GM12878 (cell line): Measurements from ENCODE around the gene ZNF791. TPM values are rescaled to one million over a fixed set of nuclear protein-coding genes. Genes with fewer than 3 reads are reported as not detected.

Experiments used
- ATAC-seq: fragments of 200-7000 bp; cut with Tn5 transposase; 3 replicates; pipeline ENCODE4 v1.9.1; 2020; ENCODE audit warnings: mild to moderate bottlenecking, moderate library complexity
- BruUV-seq: library from RNA; stranded (reverse); fragments of 400-500 nt; replicated peaks from 2 replicates; lab custom pipeline; 2021; lab: Mats Ljungman, UMichigan
- CTCF ChIA-PET: fragments of 300-600 bp; sonication (Branson Sonifier 250); formaldehyde crosslinking; extraction: SDS; loops from one replicate; lab custom pipeline; 2021; ENCODE audit warnings: inconsistent platforms; lab: Yijun Ruan, JAX
- POLR2A ChIA-PET: fragments of 350-600 bp; formaldehyde crosslinking; extraction: SDS; loops from one replicate; lab custom pipeline; 2021; ENCODE audit warnings: inconsistent platforms; lab: Charles Lee
- RAD21 ChIA-PET: fragments of 300-600 bp; sonication (Branson Sonifier 250); formaldehyde crosslinking; loops from one replicate; lab custom pipeline; 2023; ENCODE audit warnings: antibody characterized with exemption; ENCODE audit not compliant: unreplicated experiment; lab: Charles Lee
- SMC1A ChIA-PET: fragments of 300-600 bp; sonication (Branson Sonifier 250); formaldehyde crosslinking; loops from one replicate; lab custom pipeline; 2023; ENCODE audit not compliant: unreplicated experiment, uncharacterized antibody; lab: Charles Lee
- DNase-seq: peaks from one replicate; pipeline ENCODE4 v3.0.0-alpha.2; 2011; ENCODE audit warnings: low read depth, low spot score
- FAIRE-seq: peaks from 3 replicates; lab custom pipeline; 2011; peaks lifted over from hg19 to GRCh38; lab: Jason Lieb, UNC
- H2AFZ ChIP-seq: 2 replicates; pipeline ENCODE4 v1.6.0; 2011; ENCODE audit warnings: low read depth, low read length, control low read depth; ENCODE audit not compliant: control insufficient read depth
- H3K27ac ChIP-seq: 2 replicates; pipeline ENCODE4 v1.5.1; 2011; ENCODE audit warnings: control low read depth; ENCODE audit not compliant: control insufficient read depth, insufficient read depth
- H3K27me3 ChIP-seq, 2 experiments: replicated peaks in 1 of 2; 2 replicates each; pipeline versions ENCODE4 v1.6.0 to v1.6.1; 2011; ENCODE audit warnings: low read length in 1 of 2; ENCODE audit not compliant: control insufficient read depth in 2 of 2, insufficient read depth in 2 of 2
- H3K36me3 ChIP-seq, 2 experiments: 2 replicates each; pipeline ENCODE4 v1.5.1; 2011; ENCODE audit warnings: low read length in 1 of 2; ENCODE audit not compliant: control insufficient read depth in 2 of 2, insufficient read depth in 2 of 2
- H3K4me1 ChIP-seq: 2 replicates; pipeline ENCODE4 v1.6.1; 2011; ENCODE audit warnings: mild to moderate bottlenecking, low read length, moderate library complexity, mixed read lengths; ENCODE audit not compliant: control insufficient read depth, insufficient read depth
- H3K4me2 ChIP-seq: 2 replicates; pipeline ENCODE4 v1.6.0; 2011; ENCODE audit warnings: control low read depth; ENCODE audit not compliant: control insufficient read depth, insufficient read depth
- H3K4me3 ChIP-seq: fragments of 200-600 bp; sonication (generic); 2 replicates; pipeline ENCODE4 v1.5.1; 2016
- H3K79me2 ChIP-seq: 2 replicates; pipeline ENCODE4 v1.6.0; 2011; ENCODE audit warnings: low read length; ENCODE audit not compliant: control insufficient read depth, insufficient read depth
- H3K9ac ChIP-seq: 2 replicates; pipeline ENCODE4 v1.8.0; 2011; ENCODE audit warnings: low read length, control low read depth, mixed read lengths; ENCODE audit not compliant: control insufficient read depth, insufficient read depth
- H3K9me3 ChIP-seq: replicated peaks from 3 replicates; pipeline ENCODE4 v1.5.1; 2011; ENCODE audit warnings: mild to moderate bottlenecking, low read length; ENCODE audit not compliant: control insufficient read depth, insufficient read depth
- H4K20me1 ChIP-seq: 2 replicates; pipeline ENCODE4 v1.6.0; 2011; ENCODE audit not compliant: control insufficient read depth, insufficient read depth
- CHD2 ChIP-seq: IDR thresholded peaks from 2 replicates; pipeline ENCODE4 v1.6.1; 2011; ENCODE audit warnings: low read depth, low read length, improper control_type of control experiment, borderline replicate concordance
- CUX1 ChIP-seq: IDR thresholded peaks from 2 replicates; pipeline ENCODE4 v1.6.1; 2012; ENCODE audit warnings: improper control_type of control experiment, low read depth, low read length; ENCODE audit not compliant: insufficient replicate concordance
- DPF2 ChIP-seq: fragments of 450-650 bp; IDR thresholded peaks from 2 replicates; pipeline ENCODE4 v1.6.1; 2017; ENCODE audit warnings: mild to moderate bottlenecking
- EED ChIP-seq: sonication (generic); IDR thresholded peaks from 2 replicates; pipeline ENCODE4 v1.6.1; 2016; ENCODE audit warnings: antibody characterized with exemption, low read depth
- ESRRA ChIP-seq: IDR thresholded peaks from 2 replicates; pipeline ENCODE4 v1.6.1; 2012; ENCODE audit warnings: mild to moderate bottlenecking, low read length, improper control_type of control experiment
- HDAC2 ChIP-seq: fragments of 200-600 bp; sonication (generic); IDR thresholded peaks from 2 replicates; pipeline ENCODE4 v1.6.1; 2017
- IRF3 ChIP-seq: fragments of 450-650 bp; IDR thresholded peaks from 2 replicates; pipeline ENCODE4 v1.6.1; 2014; ENCODE audit warnings: mild to moderate bottlenecking
- MTA3 ChIP-seq: IDR thresholded peaks from 2 replicates; pipeline ENCODE4 v1.6.1; 2012; ENCODE audit warnings: low read length, inconsistent platforms, borderline replicate concordance
- NFIC ChIP-seq: IDR thresholded peaks from 2 replicates; pipeline ENCODE4 v1.6.1; 2012; ENCODE audit warnings: low read depth, mild to moderate bottlenecking, inconsistent platforms, low read length, moderate library complexity
- SKIL ChIP-seq: fragments of 450-650 bp; IDR thresholded peaks from 2 replicates; pipeline ENCODE4 v1.6.1; 2017; ENCODE audit warnings: mild to moderate bottlenecking, low read depth, inconsistent platforms; ENCODE audit not compliant: poor library complexity, severe bottlenecking
- TCF12 ChIP-seq: IDR thresholded peaks from 2 replicates; pipeline ENCODE4 v1.6.1; 2011; ENCODE audit warnings: low read depth, mild to moderate bottlenecking, low read length
- WRNIP1 ChIP-seq: IDR thresholded peaks from 2 replicates; pipeline ENCODE4 v1.6.1; 2011; ENCODE audit warnings: low read depth, low read length, improper control_type of control experiment, borderline replicate concordance
- WGBS: methylation state at CpG from one replicate; pipeline ENCODE4 v1.1.6; 2016; ENCODE audit warnings: low lambda C conversion rate; ENCODE audit not compliant: insufficient replicate concordance, insufficient coverage; ENCODE audit errors: missing lambda C conversion rate; 5-methylcytosine and 5-hydroxymethylcytosine counted together
- in situ Hi-C: fragments of 300-500 bp; cut with MboI; formaldehyde crosslinking; loops from 9 replicates; pipeline ENCODE4 v1.14.3; 2018; ENCODE audit warnings: mixed read lengths
- intact Hi-C: fragments of 100-400 bp; cut with micrococcal nuclease; formaldehyde crosslinking; loops from one replicate; pipeline ENCODE4 v1.14.2; 2022; ENCODE audit not compliant: unreplicated experiment
- polyA plus RNA-seq, 11 experiments: library from polyadenylated mRNA; depleted of rRNA in 4 of 11; unstranded in 6 of 11; stranded (reverse) in 5 of 11; fragments of >200 nt; fragmentation: Nextera tagmentation in 4 of 11; fragmentation: Illumina TruSeq in 1 of 11; extraction: Ambion mirVana in 4 of 11; extraction: Trizol in 1 of 11; gene quantifications; 1 replicate in 1 of 11; 2 replicates in 10 of 11; pipeline versions ENCODE4 v1.2.1 to v1.2.3, GENCODE V29; 2011 to 2016; ENCODE audit warnings: inconsistent platforms in 2 of 11, missing spikeins in 2 of 11, low read depth in 1 of 11
- total RNA-seq, 4 experiments: library from RNA; depleted of rRNA in 3 of 4; stranded (reverse); fragments of >200 nt in 3 of 4; fragmentation: Illumina TruSeq in 1 of 4; extraction: Trizol in 1 of 4; gene quantifications; 2 replicates each; pipeline versions ENCODE4 v1.2.1 to v1.2.3, GENCODE V29; 2013 to 2021

ZNF791 gene
- total and polyA plus RNA-seq, 10 of the 15 experiments (the other 5 are each of a cell fraction or from before 2014, with no cell fraction given), result 7.5 to 24.0 (median 11.8) TPM

- DNase-seq (no peak), ATAC-seq (peak; percentile 83), FAIRE-seq (peak; percentile 68)
- ChIA-PET POLR2A (interaction anchor here (0.6 to 2.3 kb wide), 9 partner anchors 8 to 126 kb away, joined by 3 to 15 read pairs (median 3); partner anchors contain the start of genes DHPS, TNPO2 and ZNF791), RAD21 (interaction anchor here (0.8 to 1.8 kb wide), 6 partner anchors 53 to 743 kb away, joined by 3 to 9 read pairs (median 4); partner anchors contain the start of genes GET3, ZNF490 and ZNF791), SMC1A (interaction anchor here (1.6 to 2.4 kb wide), 3 partner anchors 53 to 102 kb away, joined by 6 to 10 read pairs (median 8); partner anchors contain the start of genes ZNF490 and ZNF791), CTCF (interaction anchor here (0.6 to 1.9 kb wide), 6 partner anchors 11 to 1008 kb away, joined by 3 to 13 read pairs (median 6); no protein-coding TSS in a partner anchor)
- WGBS, result under 1% methylated on average over 46 of the region's 46 CpGs
- intact Hi-C loops, result no loop called here
- Histone ChIP-seq H3K4me1 (peaks cover 30% of the 10 kb centered on the region), H4K20me1 (no peaks in the 10 kb centered on the region), H3K9me3 (no peaks in the 10 kb centered on the region), H3K9ac (peak within 1 kb of the TSS; percentile 81), H3K36me3 (peaks cover 16 to 17% of the 10 kb centered on the region in 2 experiments), H2AFZ (peak within 1 kb of the TSS; percentile 73), H3K4me2 (peak within 1 kb of the TSS; percentile 99), H3K27me3 (no peaks in the 10 kb centered on the region), H3K4me3 (peak within 1 kb of the TSS; percentile 91), H3K27ac (peak within 1 kb of the TSS; percentile 92), H3K79me2 (peaks cover 52% of the 10 kb centered on the region)
- in situ Hi-C loops, result no loop called here
- no TSS peak for BruUV-seq
- TF ChIP-seq MTA3, result no peak; the same call in 1 of the 2 replicates
- TF ChIP-seq CHD2, result no peak
- TF ChIP-seq EED, result no peak
- TF ChIP-seq CUX1, result no peak
- no peak for TF ChIP-seq ESRRA
- peak; percentile 52; the same call in 1 of the 2 replicates for TF ChIP-seq DPF2
- TF ChIP-seq TCF12, result no peak
- no peak for TF ChIP-seq WRNIP1
- no peak for TF ChIP-seq NFIC
- no peak for TF ChIP-seq IRF3
- no peak for TF ChIP-seq SKIL
- TF ChIP-seq HDAC2, result no peak
Measured at GRCh38 chr19:12666265-12667048, 55.7 kb downstream of the ZNF791 start, which contains the start of the genes MAN2B1 and WDR83. TSS of gene MAN2B1 (minus strand) at chr19:12666742. CDS start at chr19:12666701, 41 bp downstream. TSS of gene WDR83 (plus strand) at chr19:12666807. CDS start at chr19:12669791, 2,984 bp downstream.
